ENCODE results near the gene RNF182. TPM values are rescaled to one million over a fixed set of nuclear protein-coding genes. Genes with fewer than 3 reads are reported as not detected.
"Not testable (repeated sequence)": the region's sequence is repeated elsewhere in the genome, so short reads cannot be mapped to it uniquely, and the experiment has no call there.

Gene RNF182
- total RNA-seq, 1 donor from 2014 or later: 8.3 TPM

DNA sequence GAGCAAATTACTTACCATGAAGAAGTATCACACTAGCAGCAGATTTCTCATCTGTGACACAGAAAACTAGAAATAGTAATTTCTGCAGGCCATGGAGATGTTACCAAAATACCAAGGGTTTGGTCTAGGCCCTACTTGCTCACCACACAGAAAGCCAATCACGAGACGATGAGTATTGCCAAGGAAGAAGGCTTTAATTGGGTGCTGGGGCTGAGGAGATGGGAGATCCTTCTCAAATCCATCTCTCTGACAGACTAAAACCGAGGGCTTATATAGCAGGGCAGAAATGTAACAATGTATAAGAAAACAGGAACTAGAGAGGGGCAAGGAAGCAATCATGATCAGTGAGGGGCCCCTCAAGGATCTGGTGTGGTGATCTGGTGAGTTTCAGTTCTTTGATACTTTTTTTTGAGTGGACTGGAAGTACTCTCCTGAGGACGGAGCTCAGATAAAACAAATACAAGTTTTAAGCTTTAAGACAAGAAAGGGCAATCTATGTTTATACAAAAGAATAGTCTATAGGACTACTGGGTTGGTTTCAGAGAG lies 40.9 kb downstream of the RNF182 start:
- Mint-ChIP-seq H3K27me3 (ENCODE audit: low read depth, unreplicated experiment) (no peaks in the 10 kb centered on the region), H3K4me1 (ENCODE audit: low read depth, unreplicated experiment) (no peaks in the 10 kb centered on the region), H3K36me3 (ENCODE audit: low read depth, unreplicated experiment) (peaks cover under 1% of the 10 kb centered on the region), H3K27ac (ENCODE audit: unreplicated experiment) (no peak overlapping the region), H3K9me3 (ENCODE audit: unreplicated experiment) (peaks cover 2% of the 10 kb centered on the region), H3K4me3 (ENCODE audit: unreplicated experiment) (no peak overlapping the region)
- Histone ChIP-seq H3K36me3 (ENCODE audit: insufficient read depth, low read length) (no peaks in the 10 kb centered on the region), H3K9ac (ENCODE audit: low read length) (no peak overlapping the region), H4K20me1 (ENCODE audit: insufficient read depth, low read length) (no peaks in the 10 kb centered on the region), H2AFZ (ENCODE audit: low read depth, low read length) (no peak overlapping the region), H3K9me3 (ENCODE audit: insufficient read depth, low read depth, low read length) (no peaks in the 10 kb centered on the region), H3K4me1 (ENCODE audit: insufficient read depth, low read length) (no peaks in the 10 kb centered on the region), H3K27me3 (ENCODE audit: insufficient read depth, low read length) (no peaks in the 10 kb centered on the region), H3K79me2 (ENCODE audit: insufficient read depth, low read length) (no peaks in the 10 kb centered on the region), H3K27ac (ENCODE audit: low read depth, low read length) (no peak overlapping the region), H3K4me2 (ENCODE audit: low read length) (no peak overlapping the region), H3K4me3 (ENCODE audit: insufficient read depth, low read depth, low read length) (no peak overlapping the region)
- DNase-seq (ENCODE audit: low read depth): no peak
- TF ChIP-seq EZH2 (IDR thresholded peaks at IDR 0.05; ENCODE audit: insufficient read depth, low read length): no peak
- TF ChIP-seq, protein P1, sequence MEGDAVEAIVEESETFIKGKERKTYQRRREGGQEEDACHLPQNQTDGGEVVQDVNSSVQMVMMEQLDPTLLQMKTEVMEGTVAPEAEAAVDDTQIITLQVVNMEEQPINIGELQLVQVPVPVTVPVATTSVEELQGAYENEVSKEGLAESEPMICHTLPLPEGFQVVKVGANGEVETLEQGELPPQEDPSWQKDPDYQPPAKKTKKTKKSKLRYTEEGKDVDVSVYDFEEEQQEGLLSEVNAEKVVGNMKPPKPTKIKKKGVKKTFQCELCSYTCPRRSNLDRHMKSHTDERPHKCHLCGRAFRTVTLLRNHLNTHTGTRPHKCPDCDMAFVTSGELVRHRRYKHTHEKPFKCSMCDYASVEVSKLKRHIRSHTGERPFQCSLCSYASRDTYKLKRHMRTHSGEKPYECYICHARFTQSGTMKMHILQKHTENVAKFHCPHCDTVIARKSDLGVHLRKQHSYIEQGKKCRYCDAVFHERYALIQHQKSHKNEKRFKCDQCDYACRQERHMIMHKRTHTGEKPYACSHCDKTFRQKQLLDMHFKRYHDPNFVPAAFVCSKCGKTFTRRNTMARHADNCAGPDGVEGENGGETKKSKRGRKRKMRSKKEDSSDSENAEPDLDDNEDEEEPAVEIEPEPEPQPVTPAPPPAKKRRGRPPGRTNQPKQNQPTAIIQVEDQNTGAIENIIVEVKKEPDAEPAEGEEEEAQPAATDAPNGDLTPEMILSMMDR (IDR thresholded peaks at IDR 0.05; ENCODE audit: insufficient read depth, low read depth, low read length): no peak
- no peak for FAIRE-seq

DNA sequence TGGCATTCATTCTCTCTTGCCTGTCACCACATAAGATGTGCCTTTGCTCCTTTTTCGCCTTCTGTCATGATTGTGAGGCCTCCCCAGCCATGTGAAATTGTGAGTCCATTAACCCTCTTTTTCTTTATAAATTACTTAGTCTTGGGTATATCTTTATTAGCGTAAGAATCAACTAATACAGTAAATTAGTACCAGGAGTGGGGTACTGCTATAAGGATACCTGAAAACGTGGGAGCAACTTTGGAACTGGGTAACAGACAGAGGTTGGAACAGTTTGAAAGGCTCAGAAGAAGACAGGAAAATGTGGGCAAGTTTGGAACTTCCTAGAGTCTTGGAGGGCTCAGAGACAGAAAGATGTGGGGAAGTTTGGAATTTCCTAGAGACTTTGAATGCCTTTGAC lies 46.6 kb downstream of the RNF182 start:
- Histone ChIP-seq H3K4me3 (ENCODE audit: insufficient read depth, low read depth, low read length) (no peak overlapping the region), H3K27me3 (ENCODE audit: insufficient read depth, low read length) (no peaks in the 10 kb centered on the region), H3K9ac (ENCODE audit: low read length) (no peak overlapping the region), H3K4me1 (ENCODE audit: insufficient read depth, low read length) (no peaks in the 10 kb centered on the region), H3K36me3 (ENCODE audit: insufficient read depth, low read length) (no peaks in the 10 kb centered on the region), H3K79me2 (ENCODE audit: insufficient read depth, low read length) (no peaks in the 10 kb centered on the region), H2AFZ (ENCODE audit: low read depth, low read length) (no peak overlapping the region), H3K4me2 (ENCODE audit: low read length) (no peak overlapping the region), H3K27ac (ENCODE audit: low read depth, low read length) (no peak overlapping the region), H3K9me3 (ENCODE audit: insufficient read depth, low read depth, low read length) (peaks cover 4% of the 10 kb centered on the region), H4K20me1 (ENCODE audit: insufficient read depth, low read length) (no peaks in the 10 kb centered on the region)
- TF ChIP-seq EZH2 (IDR thresholded peaks at IDR 0.05; ENCODE audit: insufficient read depth, low read length): no peak
- TF ChIP-seq, protein P1 (IDR thresholded peaks at IDR 0.05; ENCODE audit: insufficient read depth, low read depth, low read length): no peak
- H3K9me3 Mint-ChIP-seq (ENCODE audit: unreplicated experiment): peaks cover 21% of the 10 kb centered on the region
- no peaks in the 10 kb centered on the region for H3K4me1 Mint-ChIP-seq (ENCODE audit: low read depth, unreplicated experiment)
- H3K27me3 Mint-ChIP-seq (ENCODE audit: low read depth, unreplicated experiment): no peaks in the 10 kb centered on the region
- H3K4me3 Mint-ChIP-seq (ENCODE audit: unreplicated experiment): no peak overlapping the region
- no peak overlapping the region for H3K27ac Mint-ChIP-seq (ENCODE audit: unreplicated experiment)
- no peak for DNase-seq (ENCODE audit: low read depth)
- no peak for FAIRE-seq
- H3K36me3 Mint-ChIP-seq (ENCODE audit: low read depth, unreplicated experiment): peaks cover 11% of the 10 kb centered on the region

DNA sequence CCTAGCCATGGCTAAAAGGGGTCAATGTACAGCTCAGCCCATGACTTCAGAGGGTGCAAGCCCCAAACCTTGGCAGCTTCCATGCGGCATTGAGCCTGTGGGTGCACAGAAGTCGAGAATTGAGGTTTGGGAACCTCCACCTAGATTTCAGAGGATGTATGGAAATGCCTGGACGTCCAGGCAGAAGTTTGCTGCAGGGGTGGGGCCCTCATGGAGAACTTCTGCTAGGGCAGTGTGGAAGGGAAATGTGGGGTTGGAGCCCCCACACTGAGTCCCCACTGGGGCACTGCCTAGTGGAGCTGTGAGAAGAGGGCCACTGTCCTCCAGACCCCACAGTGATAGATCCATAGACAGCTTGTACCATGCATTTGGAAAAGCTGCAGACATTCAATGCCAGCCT lies 47.9 kb downstream of the RNF182 start:
- not testable (repeated sequence) for H3K4me1 ChIP-seq (ENCODE audit: insufficient read depth, low read length); H4K20me1 ChIP-seq (ENCODE audit: insufficient read depth, low read length); H3K4me3 Mint-ChIP-seq (ENCODE audit: unreplicated experiment); H3K36me3 ChIP-seq (ENCODE audit: insufficient read depth, low read length); DNase-seq (ENCODE audit: low read depth); H3K79me2 ChIP-seq (ENCODE audit: insufficient read depth, low read length); H3K27ac ChIP-seq (ENCODE audit: low read depth, low read length); H3K4me3 ChIP-seq (ENCODE audit: insufficient read depth, low read depth, low read length); H3K9me3 ChIP-seq (ENCODE audit: insufficient read depth, low read depth, low read length); H2AFZ ChIP-seq (ENCODE audit: low read depth, low read length); H3K27ac Mint-ChIP-seq (ENCODE audit: unreplicated experiment); H3K4me1 Mint-ChIP-seq (ENCODE audit: low read depth, unreplicated experiment); H3K27me3 ChIP-seq (ENCODE audit: insufficient read depth, low read length); H3K9ac ChIP-seq (ENCODE audit: low read length); FAIRE-seq; H3K4me2 ChIP-seq (ENCODE audit: low read length); H3K27me3 Mint-ChIP-seq (ENCODE audit: low read depth, unreplicated experiment)
- peaks cover 21% of the 10 kb centered on the region for H3K9me3 Mint-ChIP-seq (ENCODE audit: unreplicated experiment)
- peaks cover 21% of the 10 kb centered on the region for H3K36me3 Mint-ChIP-seq (ENCODE audit: low read depth, unreplicated experiment)

DNA sequence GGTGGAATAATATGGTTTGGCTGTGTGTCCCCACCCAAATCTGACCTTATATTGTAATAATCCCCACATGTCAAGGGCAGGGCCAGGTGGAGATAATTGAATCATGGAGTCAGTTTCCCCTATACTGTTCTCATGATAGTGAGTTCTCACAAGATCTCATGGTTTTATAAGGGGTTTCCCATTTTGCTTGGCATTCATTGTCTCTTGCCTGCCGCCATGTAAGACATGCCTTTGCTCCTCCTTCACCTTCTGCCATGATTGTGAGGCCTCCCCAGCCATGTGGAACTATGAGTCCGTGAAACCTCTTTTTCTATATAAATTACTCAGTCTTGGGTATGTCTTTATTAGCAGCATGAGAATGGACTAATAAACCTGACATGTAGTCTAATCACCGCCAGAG lies 48.7 kb downstream of the RNF182 start:
- H3K36me3 Mint-ChIP-seq (ENCODE audit: low read depth, unreplicated experiment): peaks cover 29% of the 10 kb centered on the region
- not testable (repeated sequence) for DNase-seq (ENCODE audit: low read depth); H3K36me3 ChIP-seq (ENCODE audit: insufficient read depth, low read length); H3K79me2 ChIP-seq (ENCODE audit: insufficient read depth, low read length); H3K9me3 ChIP-seq (ENCODE audit: insufficient read depth, low read depth, low read length); H3K4me3 ChIP-seq (ENCODE audit: insufficient read depth, low read depth, low read length); H3K27me3 ChIP-seq (ENCODE audit: insufficient read depth, low read length); H2AFZ ChIP-seq (ENCODE audit: low read depth, low read length); H3K4me1 ChIP-seq (ENCODE audit: insufficient read depth, low read length); H3K27me3 Mint-ChIP-seq (ENCODE audit: low read depth, unreplicated experiment); H4K20me1 ChIP-seq (ENCODE audit: insufficient read depth, low read length); H3K4me1 Mint-ChIP-seq (ENCODE audit: low read depth, unreplicated experiment); H3K27ac ChIP-seq (ENCODE audit: low read depth, low read length); FAIRE-seq; H3K9ac ChIP-seq (ENCODE audit: low read length); H3K27ac Mint-ChIP-seq (ENCODE audit: unreplicated experiment); H3K4me2 ChIP-seq (ENCODE audit: low read length); H3K4me3 Mint-ChIP-seq (ENCODE audit: unreplicated experiment)
- H3K9me3 Mint-ChIP-seq (ENCODE audit: unreplicated experiment): peaks cover 21% of the 10 kb centered on the region
